ENCODE data around the gene PRPF19.

The PRPF19 gene

GRCh38 chr11:60905551-60906113, 753 bp downstream of the PRPF19 start:
- DNase-seq (ENCODE audit: low read depth in 2 of 2): no peak

- no peak for DNase-seq (ENCODE audit: low read depth in 2 of 2)
These were observed 1.3 kb downstream of the PRPF19 start for GRCh38 chr11:60905047-60905446.

GRCh38 chr11:60902625-60903024, 3.8 kb downstream of the PRPF19 start:
- DNase-seq (ENCODE audit: low read depth in 2 of 2): no peak

GRCh38 chr11:60900673-60901404, 5.5 kb downstream of the PRPF19 start:
- no peak for DNase-seq (ENCODE audit: low read depth in 2 of 2)

- DNase-seq (ENCODE audit: low read depth in 2 of 2): no peak
These were observed 6.4 kb downstream of the PRPF19 start for GRCh38 chr11:60899977-60900376.

GRCh38 chr11:60899046-60899936, 7.1 kb downstream of the PRPF19 start:
- no peak for DNase-seq (ENCODE audit: low read depth in 2 of 2)

GRCh38 chr11:60897496-60897895, 8.9 kb downstream of the PRPF19 start:
- DNase-seq (ENCODE audit: low read depth in 2 of 2): no peak

GRCh38 chr11:60895687-60896086, 10.7 kb downstream of the PRPF19 start:
- no peak for DNase-seq (ENCODE audit: low read depth in 2 of 2)

- no peak for DNase-seq (ENCODE audit: low read depth in 2 of 2)
These were observed 15.2 kb downstream of the PRPF19 start for GRCh38 chr11:60891103-60891741.

- no peak for DNase-seq (ENCODE audit: low read depth in 2 of 2)
These were observed 15.7 kb downstream of the PRPF19 start for GRCh38 chr11:60890696-60891095.

GRCh38 chr11:60889869-60890311, 16.5 kb downstream of the PRPF19 start:
- no peak for DNase-seq (ENCODE audit: low read depth in 2 of 2)

- DNase-seq (ENCODE audit: low read depth in 2 of 2): no peak
These were observed 18.8 kb downstream of the PRPF19 start for GRCh38 chr11:60887556-60887955.

GRCh38 chr11:60880643-60881282, 25.6 kb downstream of the PRPF19 start:
- no peak for DNase-seq (ENCODE audit: low read depth in 2 of 2)

GRCh38 chr11:60879971-60880588, 26.3 kb downstream of the PRPF19 start:
- DNase-seq (ENCODE audit: low read depth in 2 of 2): no peak

GRCh38 chr11:60879104-60879503, 27.3 kb downstream of the PRPF19 start:
- no peak for DNase-seq (ENCODE audit: low read depth in 2 of 2)

- DNase-seq (ENCODE audit: low read depth in 2 of 2): no peak
These were observed 27.9 kb downstream of the PRPF19 start for GRCh38 chr11:60878245-60879101.

GRCh38 chr11:60876168-60876485, 30.3 kb downstream of the PRPF19 start:
- no peak for DNase-seq (ENCODE audit: low read depth in 2 of 2)

- DNase-seq (ENCODE audit: low read depth in 2 of 2): no peak
These were observed 30.8 kb downstream of the PRPF19 start for GRCh38 chr11:60875366-60876167.

All from stimulated activated CD8-positive, alpha-beta memory T cell treated with anti-CD3 and anti-CD28 coated beads, Interleukin-7, amount 100 ng/mL, for 4 hours (primary cell).